HG02943 (cell line): ENCODE measurements around the gene REM1.
"Not testable (repeated sequence)": the region's sequence is repeated elsewhere in the genome, so short reads cannot be mapped to it uniquely, and the experiment has no call there.

ENCODE experiments used
- ATAC-seq: cut with Tn5 transposase; IDR thresholded peaks from one replicate; pipeline ENCODE4 v1.9.1; 2021; ENCODE audit warnings: mild to moderate bottlenecking, low read depth, moderate library complexity; ENCODE audit not compliant: unreplicated experiment

REM1 gene

DNA sequence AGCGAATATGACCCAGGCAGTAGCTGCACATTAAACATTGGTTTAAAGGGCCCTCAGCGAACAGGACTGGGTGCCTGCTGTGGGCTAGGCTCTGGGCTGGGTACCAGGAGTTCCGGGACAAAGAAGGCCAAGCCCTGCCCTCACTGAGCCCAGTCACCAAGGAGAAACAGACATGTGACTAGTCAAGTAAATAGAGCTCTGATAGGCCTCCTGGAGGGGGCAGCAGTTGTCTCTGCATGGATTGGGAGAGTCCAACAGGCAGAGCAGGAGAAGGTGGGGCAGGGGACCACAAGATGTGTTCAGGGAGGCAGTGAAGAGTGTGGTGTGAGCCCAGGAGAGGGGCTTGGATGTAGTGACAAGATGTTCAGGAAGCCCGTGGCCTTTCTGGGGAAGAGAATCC lies 42.3 kb downstream of the REM1 start:
- no peak for ATAC-seq

DNA sequence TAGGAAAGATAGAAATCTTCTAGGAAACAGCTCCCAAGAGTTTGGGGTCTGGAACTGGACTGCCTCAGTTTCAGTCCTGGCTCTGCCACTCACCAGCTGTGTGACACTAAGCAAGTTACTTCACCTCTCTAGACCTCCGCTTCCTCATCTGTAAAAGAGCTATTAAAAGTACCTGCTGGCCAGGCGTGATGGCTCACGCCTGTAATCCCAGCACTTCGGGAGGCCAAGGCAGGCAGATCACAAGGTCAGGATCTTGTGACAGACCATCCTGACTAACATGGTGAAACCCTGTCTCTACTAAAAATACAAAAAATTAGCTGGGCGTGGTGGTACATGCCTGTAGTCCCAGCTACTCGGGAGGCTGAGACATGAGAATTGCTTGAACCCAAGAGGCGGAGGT lies 46.2 kb downstream of the REM1 start:
- ATAC-seq, result not testable (repeated sequence)

DNA sequence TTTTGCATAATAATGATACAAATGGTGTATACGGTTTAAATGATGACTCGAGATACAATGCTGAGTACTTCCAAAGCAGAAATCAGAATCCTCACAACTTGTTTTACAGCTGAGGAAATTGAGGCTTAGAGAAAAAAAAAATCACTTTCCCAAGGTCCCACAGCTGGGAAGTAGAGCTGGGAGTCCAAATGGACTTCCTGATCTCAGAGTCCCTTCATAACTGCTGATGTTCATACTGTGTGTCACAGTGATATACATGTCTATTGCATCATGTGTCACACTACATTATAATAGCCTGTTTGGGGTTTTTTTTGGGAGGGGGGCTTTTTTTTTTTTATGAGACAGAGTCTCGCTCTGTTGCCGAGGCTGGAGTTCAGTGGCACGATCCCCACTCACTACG lies 47.6 kb downstream of the REM1 start:
- ATAC-seq, result no peak

DNA sequence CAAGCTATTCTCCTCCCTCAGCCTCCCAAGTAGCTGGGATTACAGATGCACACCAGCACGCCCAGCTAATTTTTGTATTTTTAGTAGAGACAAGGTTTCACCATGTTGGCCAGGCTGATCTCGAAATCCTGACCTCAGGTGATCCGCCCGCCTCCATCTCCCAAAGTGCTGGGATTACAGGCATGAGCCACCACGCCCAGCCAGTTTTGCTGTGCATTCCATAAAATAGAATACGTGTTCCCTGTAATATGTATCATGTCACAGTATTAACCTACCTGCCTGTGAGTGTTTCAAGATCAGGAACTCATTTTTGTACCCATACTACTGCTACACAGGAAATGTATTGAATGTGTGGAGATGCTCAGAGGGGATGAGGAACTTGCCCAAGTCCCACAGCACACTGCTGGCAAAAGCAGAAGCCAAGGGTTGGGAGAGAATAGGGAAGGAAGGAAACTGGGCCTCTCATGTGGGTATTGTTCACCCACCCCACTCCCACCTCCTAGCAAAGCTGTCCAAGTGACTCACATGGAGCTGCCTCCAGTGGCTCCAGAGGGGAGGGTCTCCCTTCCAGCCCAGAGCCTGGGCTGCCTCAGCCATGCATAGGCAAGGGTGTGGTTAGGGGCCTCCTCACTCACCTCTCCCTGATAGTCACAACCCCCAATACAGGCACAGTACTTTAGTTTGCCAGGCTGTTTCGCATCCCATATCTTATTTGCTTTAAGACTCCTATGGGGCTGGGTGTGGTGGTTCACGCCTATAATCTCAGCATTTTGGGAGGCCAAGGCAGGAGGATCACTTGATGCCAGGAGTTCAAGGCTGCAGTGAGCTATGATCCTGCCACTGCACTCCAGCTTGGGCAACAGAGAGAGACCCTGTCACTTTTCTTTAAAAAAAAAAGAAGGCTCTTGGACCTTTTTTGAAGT lies 48.5 kb downstream of the REM1 start:
- no peak for ATAC-seq

DNA sequence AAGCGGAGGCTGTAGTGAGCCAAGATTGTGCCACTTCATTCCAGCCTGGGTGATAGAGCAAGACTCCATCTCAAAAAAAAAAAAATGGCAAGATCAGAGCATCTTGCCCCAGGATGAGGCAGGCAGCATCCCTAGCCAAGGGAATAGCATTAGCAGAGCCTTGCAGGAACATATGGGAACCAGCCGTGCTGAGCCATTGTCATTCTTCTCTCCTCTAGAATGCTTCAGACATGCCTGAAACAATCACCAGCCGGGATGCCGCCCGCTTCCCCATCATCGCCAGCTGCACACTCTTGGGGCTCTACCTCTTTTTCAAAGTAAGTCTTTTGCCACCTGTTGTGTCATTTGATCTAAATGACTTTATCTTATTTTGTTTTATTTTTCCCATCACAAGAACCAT lies 52.2 kb downstream of the REM1 start:
- ATAC-seq, result no peak
